CD4-positive, alpha-beta T cell treated with Interleukin-2 at 100 ng/mL for 4 hours (primary cell): ENCODE results near the gene FITM1.

Experiments used
- DNase-seq: peaks from one replicate; pipeline ENCODE4 v3.0.0-alpha.2; 2020; ENCODE audit warnings: low spot score

Gene FITM1

GRCh38 chr14:24130380-24130716 is at the start of gene FITM1:
TSS of gene FITM1 (plus strand) at chr14:24130659. CDS start at chr14:24131564, 905 bp downstream.
- DNase-seq, result no peak

DNA sequence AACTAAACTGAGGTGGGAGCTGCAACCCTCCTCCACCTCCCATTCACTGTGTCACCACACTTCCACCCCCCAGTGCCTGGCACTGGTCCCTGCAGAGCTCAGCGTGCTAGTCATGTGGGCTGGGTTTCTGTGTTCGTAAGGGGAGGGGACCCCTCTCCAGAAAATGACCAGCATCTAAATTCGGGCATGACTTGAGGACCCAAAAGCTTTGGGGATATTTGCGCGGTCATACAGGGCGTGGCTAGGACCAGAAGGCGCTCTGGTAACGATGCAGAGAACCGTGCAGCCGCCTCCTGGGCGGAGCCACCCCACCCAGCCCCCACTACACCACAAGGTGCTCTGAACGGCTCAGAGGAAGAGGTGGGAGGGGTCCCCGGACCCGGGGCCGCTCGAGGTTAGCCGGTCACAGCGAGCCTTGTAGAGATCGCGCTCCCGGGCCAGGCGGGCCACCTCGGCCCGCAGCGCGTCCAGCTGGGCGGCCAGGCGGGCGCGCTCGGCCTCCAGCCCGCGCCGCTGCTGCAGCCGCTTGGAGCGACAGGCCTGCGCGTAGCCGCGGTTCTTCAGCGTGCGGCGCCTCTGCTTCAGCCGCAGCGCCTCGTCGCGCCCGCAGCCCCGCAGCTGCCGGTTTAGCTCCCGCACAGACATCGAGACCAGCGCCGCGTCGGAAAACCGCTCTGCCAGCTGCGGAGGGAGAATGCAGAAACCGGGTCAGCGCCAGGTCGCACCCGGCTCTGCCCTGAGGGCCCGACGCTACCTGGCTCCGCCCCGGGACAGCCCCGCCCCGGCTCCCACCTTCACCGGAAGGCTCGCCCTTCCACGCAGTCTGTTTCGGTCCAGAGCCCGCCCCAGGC is 49.3 kb upstream of the FITM1 start:
- peak; percentile 63 for DNase-seq

DNA sequence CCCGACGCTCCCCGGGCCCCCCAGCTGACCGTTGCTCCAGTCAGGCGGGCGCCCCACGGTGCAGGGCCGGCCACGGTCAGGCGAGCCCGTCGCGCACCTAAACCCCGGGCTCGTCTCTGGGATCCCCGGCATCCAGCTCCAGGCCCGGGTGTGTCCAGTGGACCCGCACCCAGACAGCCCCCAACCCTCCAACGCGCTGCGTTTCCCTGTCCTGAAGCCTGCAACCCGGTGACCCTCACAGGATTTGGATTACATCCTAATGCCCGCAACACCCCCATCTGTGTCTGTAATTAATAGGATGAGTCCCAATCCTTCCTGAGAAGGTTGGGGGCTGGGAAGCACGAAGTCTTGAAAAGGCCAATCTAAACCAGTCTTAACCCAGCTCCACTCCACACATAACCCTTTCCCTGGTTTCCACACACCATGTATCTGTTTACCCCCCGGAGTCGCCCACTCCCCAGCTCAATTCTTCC is 48.7 kb upstream of the FITM1 start:
- DNase-seq, result no peak

GRCh38 chr14:24082411-24083080 is 47.9 kb upstream of the FITM1 start:
- DNase-seq, result no peak

DNA sequence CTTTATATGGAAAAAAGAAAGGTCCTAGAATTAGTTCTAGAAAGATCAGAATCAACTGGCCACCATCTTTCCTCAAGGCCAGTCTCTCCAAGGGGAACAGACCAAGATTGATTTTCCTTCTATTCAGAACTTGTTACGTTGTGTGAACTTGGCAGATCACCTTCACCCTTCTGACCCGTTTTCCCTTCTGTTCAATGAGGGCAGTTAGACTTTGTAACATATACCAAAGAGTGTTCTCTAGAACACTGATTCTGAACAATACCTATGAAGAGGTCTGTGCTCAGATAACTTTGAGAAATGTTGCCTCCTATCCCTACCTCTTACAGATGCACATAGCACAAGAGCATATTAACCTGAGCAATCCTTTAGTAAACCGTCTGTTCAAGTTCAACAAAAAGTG is 47.0 kb upstream of the FITM1 start:
- no peak for DNase-seq

- DNase-seq, result no peak
Measured at GRCh38 chr14:24084440-24084839, 46.0 kb upstream of the FITM1 start.

- DNase-seq, result no peak
Measured at GRCh38 chr14:24085215-24085614, 45.2 kb upstream of the FITM1 start.

- no peak for DNase-seq
Measured at GRCh38 chr14:24086193-24086955, 44.1 kb upstream of the FITM1 start.

DNA sequence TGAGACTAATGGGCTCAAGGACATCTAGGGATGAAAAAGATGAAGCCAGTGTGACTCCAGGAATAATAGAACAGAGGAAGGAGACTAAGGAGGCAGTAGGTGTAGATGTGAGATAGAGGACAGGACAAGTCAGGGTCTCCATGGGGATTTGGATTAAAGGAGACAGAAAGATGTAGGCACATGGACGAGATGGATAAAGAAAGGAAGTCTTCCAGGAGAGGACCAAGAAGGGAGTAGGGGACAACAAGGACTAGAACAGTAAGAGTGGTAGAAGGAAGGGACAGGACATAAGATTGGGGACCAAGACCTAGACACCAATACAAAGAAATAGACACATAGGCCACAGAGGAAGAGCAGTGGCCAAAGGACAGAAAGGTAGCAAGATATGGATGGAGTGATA is 43.5 kb upstream of the FITM1 start:
- DNase-seq, result no peak

- DNase-seq, result no peak
Measured at GRCh38 chr14:24088095-24088494, 42.4 kb upstream of the FITM1 start.

DNA sequence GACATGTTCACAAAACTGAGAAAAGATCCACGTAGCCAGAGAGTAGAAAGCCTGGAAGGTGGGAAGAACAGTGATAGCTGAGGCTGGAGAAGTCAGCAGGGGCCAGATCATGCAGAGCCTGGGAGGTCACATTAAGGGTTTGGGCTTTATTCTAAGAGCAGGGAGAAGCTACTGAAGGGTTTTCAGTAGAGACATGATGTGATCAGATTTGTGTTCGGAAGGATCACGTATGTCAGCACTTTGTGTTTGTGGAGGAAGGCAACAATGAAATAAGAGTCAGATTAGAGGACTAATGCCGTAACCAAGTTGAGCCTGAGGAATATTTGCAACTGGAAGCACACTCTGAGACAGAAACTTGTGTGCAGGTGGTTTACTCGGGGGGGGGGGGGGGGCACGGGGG is 40.6 kb upstream of the FITM1 start:
- DNase-seq, result no peak

GRCh38 chr14:24092110-24092504 is 38.4 kb upstream of the FITM1 start:
- no peak for DNase-seq

DNA sequence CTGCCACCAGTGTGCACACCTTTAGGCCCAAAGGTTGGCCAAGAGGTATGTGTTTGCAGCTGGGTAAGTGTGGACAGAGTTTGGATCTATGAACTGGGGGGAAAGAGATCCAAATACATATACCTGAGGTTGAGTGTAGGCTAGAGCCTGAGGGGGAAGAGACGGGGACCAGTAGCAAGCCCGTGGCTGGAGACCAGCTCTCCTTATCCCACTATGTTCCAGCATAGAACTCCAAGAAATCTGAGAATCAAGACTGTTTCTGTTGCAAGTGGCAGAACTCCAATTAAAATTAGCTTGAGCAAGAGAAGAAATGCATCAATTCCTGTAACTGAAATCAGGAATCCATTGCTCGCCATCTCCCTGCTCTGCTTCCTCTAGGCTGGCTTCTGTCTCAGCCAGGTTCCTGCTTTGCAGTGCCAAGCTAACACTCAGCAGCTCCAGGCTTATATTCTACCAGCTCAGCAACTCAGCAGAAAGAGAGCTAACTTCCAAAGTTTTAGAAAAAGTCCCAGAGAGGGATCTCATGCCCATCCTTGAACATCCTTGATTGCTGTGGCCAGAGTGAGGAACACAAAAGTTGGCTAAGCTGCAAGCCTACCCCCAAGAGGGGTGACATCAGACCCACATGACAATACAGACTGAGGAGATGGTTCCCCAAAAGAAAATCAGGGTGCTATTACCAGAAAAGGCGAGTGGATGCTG is 37.8 kb upstream of the FITM1 start:
- no peak for DNase-seq

DNA sequence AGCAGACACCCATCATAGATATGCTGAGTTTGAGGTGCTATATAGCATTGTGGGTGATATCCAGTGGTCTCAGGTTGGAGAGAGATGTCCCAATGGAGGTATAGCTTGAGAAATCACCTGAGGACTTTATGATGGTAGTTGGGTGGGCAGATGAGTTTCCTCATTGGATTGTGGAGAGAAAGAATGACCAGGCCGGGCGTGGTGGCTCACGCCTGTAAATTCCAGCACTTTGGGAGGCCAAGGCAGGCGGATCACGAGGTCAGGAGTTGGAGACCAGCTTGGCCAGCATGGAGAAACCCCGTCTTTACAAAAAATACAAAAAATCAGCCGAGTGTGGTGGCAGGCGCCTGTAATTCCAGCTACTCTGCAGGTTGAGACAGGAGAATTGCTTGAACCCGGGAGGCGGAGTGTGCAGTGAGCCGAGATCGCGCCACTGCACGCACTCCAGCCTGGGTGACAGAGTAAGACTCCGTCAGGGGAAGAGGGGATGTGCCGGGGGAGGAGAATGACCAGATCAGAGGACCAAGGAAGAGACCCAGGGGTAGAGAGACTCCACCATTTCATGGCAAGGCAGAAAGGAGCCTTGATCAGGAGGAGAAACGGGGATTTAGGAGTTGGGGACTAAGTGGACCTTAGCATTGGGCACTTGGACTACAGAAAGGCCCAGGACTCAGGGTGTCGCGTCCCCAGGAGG is 37.1 kb upstream of the FITM1 start:
- no peak for DNase-seq

DNA sequence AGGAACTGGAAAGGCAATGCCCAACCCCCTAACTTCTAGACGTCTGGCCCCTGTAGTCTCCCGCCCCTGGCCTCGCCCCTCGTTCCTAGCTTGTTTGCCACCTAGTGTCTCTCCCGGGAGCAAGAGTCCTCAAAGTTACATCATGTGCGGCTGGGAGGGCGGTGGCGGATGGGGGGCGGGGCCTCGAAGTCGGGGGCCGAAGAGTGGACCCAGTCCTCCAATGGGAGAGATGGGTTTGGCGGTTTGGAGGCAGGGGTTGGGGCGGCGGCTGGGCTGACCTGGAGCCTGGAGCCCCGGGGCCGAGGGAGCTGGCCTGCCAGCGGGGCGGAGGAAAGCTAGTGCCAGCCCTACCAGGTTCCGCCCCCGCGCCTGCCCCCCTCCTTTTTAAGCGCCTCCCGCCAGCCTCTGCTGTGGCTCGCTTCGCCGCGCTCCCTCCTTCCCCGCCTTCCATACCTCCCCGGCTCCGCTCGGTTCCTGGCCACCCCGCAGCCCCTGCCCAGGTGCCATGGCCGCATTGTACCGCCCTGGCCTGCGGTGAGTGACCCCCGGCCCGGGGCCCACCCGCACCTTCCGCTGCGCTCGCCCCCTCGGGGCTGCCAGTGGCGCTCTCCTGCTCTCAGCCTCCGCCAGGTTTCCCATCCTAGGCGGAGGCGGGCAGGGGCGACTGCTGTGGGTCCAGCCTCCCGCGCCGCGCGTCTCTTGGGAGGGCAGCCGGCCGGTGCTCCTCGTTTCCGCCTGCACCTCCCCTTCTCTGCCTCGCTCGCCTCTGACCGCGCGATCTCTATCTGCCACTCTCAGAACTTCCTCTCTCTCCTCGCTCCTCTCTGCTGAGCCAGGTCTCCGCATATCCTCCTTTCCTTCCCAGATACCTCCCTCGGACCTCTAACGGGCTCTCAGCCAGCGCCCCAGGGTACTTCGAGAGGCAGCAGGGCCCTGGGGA is 36.3 kb upstream of the FITM1 start, which contains the start of gene PCK2:
Gene PCK2 (plus strand): TSS at position 411 of the 940 bp plus-strand sequence. CDS start 95 bp downstream, at position 506.
- peak; percentile 57 for DNase-seq

GRCh38 chr14:24094841-24095270 is 35.6 kb upstream of the FITM1 start:
- no peak for DNase-seq

DNA sequence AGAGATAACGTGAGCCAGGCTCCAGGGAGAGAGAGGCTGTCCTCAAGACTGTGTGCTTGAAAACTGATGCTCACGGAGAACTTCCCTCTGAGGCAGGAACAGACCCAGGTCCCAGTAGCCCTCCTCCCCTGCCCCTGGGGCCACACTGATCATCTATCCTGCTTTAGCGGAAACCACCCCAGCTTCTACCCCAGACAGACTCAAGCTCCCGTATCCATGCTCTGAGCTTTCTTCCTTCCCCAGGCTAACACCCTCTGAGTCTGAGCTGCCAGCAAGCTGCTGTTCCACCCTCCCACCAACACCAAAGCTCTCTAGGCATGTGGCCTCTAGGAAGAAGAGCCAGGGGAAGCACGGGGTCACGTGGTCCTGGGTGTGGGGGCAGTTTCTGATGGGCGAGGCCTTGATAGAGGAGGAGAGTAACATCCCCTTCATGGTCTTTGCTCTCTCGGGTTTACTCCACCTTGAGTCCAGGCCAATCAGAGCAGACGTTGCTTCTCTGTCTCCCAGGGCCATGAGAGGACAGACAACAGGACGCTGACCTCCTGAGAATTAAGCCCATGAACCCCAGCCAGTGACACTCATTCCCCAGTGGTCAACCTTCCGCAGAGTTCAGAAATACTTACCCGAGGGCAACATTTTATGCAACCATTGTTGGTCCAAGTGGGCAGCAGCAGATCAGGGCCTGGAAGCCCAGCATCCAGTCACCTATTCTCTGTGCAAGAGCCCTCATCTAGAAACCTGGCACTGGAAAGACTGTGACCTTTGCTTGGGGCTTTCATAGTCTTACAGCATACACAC is 35.0 kb upstream of the FITM1 start:
- peak; percentile 17 for DNase-seq

DNA sequence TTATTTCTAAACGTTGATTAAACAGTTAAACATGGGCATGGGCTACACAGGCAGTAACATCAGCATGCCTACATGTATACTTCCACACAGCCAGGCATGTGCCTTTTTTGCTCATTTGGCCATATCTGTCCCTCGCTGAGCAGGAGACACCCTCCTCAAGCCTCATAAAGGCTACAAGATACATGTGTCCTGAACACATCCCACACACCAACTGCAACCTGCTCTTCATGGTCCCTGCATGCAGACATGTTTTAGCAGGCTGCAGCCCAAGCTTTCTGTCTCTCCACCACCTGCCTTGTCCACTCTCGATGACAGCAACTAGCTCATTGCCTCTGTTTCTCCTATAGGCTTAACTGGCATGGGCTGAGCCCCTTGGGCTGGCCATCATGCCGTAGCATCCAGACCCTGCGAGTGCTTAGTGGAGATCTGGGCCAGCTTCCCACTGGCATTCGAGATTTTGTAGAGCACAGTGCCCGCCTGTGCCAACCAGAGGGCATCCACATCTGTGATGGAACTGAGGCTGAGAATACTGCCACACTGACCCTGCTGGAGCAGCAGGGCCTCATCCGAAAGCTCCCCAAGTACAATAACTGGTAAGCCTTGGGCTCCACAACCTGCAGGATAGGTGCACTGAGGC is 33.8 kb upstream of the FITM1 start:
- DNase-seq, result no peak
